Fibroblast of skin of back (primary cell): ENCODE measurements around the gene PPM1H.
"Not testable (repeated sequence)": the region's sequence is repeated elsewhere in the genome, so short reads cannot be mapped to it uniquely, and the experiment has no call there.

Experiments used
- DNase-seq: peaks from one replicate; pipeline ENCODE4 v3.0.0-alpha.2; 2013

PPM1H gene

DNA sequence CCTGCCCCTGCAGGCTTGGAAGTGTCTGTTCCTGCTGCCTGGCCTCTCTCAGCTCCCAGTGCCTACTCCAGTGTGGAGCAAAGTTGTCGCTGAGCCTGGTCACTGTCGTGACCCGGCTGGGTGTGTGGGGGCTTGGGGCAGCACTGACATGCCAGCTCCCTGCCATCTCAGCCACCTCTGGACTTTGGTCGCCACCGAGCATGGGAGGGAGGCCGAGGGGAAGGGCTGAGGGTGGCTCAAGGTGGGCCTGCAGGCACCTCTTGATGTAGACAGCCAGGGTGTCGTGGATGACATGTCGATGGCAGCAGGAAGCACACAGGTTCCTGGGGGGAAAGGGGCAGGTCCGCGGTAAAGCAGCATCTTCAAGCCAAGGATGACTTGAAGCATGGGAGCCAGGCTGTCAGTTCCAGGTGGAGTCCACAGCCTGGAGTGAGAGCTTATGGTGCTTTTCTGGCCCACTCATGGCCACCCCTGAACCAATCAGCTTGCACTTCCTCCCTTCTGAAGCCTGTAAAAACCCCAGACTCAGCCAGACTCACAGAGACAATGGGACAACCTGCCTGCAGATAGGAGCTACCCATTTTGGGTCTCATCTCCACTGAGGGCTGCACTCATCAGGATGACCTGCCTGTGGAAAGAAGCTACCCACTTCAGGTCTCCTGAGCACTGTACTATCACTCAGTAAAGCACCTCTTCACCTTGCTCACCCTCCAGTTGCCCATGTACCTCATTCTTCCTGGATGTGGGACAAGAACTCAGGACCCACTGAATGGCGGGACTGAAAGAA, 258.2 kb downstream of the PPM1H start:
- DNase-seq, result no peak

DNA sequence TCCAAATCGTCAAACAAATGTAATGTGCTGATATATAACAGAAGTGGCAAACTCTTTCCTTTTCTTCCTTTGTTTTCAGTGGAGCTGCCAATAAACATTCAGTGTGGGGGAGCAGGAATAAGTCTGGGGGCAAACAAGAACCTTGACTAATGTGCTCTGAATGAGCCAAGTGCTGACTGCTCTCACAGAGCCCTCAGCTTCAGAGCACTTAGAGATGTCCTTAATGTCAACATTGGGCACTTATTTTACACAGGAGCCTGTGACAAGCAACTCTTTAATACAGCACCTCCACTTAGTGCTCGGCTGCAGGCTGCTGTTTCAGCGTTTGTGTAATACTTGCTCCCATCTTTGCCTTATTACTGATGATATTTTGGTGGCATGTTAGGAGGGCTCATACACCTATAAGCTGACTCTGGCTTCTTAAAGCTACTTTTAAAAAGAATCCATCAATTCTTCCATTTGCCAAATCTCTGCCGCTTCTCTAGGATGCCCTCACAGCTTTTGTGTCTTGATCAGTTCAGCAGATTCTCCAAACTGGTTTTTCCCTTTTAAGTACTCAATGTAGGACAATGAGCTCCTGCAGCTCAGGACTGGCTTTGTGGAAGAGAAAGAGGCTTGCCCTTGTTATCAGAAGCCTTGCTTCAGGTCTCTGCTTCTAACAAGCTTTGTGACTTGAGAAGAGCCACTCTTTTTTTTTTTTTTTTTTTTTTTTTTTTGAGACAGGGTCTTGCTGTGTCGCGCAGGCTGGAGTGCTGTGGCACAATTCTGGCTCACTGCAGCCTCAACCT, 261.7 kb downstream of the PPM1H start:
- DNase-seq, result no peak

DNA sequence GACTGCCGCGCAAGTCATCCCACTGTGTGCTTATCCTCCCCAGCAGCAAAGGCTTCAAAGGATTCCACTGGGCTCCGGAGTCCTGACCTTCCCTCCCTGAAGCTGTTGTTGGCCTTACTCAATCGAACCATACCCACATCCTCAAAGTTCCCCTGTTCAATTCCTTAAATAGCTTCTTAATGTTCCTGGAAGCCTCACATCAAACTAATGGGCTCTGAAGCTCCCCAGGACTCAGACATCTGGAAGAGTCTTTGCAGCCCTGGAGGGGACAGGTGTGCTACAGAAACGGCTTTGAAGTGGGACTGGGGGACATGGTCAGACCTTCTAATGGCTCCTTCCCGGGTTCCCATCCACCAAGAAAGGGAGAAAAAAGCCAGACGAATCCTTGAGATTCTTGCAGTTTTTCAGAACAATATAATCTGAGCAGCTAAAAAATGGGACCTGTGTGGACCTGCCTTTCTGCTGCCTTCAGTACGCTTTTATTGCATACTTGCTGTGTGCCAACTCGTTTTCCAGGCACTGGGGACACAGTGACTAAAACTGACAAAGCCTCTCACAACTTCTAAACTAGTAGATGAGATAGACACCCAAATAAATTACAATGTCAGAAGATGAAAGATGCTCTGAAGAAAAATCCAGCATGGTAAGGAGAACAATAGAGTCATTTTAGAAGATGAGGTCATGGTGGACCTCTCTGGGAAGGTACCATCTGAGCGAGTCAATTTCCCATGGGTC, 263.8 kb downstream of the PPM1H start:
- peak; percentile 34 for DNase-seq

DNA sequence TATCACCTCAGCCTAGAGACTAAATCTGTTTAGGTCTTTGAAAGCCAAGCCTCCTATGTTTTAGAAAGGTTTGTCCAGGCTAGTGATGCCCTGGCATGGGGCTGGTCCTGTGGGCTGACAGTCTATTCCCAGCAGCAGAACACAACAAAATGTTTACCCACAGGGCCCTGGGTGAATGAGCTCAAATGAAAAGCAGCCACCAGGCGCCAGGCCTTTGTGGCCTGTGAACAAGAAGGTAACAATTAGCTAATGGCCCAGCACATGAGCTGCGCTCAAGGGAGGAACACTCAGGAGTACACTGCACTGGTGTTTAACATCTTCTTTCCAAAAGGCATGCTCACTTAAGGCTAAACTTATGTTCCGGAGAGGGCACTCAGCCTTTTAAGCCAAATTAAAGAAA, 266.2 kb downstream of the PPM1H start:
- no peak for DNase-seq

DNA sequence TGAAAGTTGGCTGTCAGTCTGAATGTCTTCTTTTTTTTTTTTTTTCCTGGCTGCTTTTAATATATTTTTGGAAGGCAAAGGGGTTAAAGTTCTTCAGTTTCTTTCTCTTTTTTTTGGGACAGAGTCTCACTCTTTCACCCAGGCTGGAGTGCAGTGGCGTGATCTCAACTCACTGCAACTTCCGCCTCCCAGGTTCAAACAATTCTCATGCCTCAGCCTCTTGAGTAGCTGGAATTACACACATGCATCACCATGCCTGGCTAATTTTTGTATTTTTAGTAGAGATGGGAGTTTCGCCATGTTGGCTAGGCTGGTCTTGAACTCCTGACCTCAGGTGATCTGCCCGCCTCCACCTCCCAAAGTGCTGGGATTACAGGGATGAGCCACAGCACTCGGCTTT, 270.0 kb downstream of the PPM1H start:
- not testable (repeated sequence) for DNase-seq

DNA sequence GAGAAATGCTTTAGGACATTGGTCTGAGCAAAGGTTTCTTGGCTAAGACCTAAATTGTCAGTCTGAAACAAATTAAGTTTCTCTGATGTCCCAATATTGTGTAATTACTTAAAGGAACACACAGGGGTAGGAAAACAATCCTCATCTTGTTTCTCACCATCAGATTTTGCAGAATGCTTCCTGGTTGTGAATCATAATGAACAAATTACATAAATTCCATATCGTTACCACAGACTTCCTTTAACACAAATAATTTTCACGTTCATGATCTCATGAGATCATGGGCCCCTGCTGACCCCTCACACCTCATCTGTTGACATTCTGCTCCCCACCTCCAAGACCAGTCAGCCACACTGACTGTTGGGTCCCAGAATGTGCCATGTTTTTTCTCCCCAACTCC, 274.2 kb downstream of the PPM1H start:
- peak; percentile 85 for DNase-seq

DNA sequence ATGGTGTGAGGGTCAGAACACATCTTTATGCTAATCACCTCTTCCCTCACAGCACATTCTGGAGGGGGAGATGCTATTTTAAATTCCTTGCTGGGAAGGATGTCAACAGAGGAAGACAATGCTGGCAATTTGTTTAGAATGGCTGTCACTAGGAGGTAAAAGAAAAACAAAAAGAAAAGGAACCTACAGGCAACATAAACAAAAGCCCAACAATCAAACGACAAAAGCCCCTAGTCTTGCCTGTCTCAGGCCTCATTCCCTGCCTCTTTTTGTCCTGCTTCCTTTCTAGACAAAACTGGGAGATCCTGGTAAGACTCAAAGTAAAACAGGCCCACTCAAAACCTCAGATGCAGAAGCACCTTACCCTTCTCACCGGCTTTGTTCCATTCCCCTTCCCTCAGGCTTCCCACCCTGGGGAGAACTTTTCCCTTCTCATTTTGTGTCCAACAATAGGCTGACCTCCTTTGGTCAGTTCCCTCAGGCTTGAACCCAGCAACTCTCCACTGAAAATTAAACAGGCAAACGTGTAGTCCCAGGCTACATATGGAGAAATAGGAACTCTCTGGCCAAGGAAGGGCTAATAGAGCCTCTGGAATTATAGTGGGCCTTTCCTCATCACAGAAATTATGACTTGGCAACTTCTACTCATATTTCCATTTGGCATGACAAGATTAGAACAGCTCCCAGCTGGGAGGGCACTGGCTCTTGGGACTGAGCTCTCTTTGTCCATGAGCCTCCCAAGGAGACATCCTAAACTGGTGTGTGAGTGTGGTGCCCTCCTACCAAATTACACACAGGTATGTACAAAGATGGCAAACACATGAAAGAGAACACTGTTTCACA, 275.3 kb downstream of the PPM1H start:
- DNase-seq, result no peak

DNA sequence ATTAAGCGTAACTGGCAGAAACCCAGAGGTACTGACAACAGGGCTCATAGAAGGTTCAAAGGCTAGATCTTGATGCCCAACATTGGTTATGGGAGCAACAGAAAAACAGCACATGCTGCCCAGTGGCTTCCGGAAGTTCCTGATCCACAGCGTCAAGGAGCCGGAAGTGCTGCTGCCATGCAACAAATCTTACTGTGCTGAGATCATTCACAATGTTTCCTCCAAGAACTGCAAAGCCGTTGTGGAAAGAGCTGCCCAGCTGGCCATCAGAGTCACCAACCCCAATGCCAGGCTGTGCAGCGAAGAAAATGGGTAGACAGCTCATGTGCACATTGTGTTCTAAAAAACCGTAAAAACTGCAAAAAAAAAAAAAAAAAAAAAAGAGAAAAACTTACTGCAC, 276.0 kb downstream of the PPM1H start:
- no peak for DNase-seq

DNA sequence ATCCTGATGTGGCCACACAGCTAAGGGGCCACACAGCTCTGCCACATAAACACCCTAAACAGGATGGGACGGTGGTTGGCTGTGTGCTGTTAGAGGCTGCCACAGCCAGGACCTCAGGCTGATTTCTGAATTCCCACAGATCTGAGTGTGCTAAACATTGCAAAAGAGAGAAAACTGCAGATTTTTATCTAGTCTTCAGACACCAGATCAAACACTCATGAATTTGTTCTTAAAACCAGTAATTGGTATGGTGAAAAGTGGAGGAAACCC, 277.7 kb downstream of the PPM1H start:
- DNase-seq, result no peak

DNA sequence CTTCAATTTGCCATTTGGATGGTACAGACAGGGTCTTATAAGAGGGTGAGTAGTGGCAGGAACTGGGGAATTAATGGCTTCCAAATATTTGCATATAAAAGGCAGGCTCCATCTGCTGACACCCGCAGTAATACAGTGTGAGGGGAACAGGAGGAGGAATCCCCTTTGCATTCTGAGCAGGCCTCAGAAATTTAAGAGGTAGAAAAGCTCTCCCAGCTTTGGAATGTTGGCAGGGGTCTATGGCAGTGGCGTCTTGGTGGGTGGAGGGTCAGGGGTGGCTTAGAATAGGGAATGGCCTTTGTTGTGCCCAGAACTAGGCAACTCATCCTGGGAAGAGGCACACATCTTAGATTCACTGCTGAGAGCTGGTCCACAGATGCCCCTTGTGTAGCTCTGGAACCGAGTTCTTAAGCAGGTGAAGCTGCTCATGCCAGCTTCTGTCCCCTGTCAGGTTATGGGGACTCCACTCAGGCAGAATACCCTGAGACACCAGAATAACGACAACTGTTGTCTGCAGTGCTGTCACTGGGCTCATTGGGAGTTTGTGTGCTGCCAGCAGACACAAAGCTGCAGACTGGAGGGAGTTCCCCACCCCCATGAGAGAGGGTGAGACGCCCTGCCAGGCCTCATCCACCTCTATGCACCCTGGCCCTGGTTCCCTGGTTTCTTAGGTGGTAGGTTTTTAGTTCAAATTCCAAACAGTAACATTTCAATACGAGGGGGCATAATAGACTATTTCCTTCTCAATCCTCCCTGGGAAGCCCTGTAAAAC, 278.2 kb downstream of the PPM1H start:
- no peak for DNase-seq

DNA sequence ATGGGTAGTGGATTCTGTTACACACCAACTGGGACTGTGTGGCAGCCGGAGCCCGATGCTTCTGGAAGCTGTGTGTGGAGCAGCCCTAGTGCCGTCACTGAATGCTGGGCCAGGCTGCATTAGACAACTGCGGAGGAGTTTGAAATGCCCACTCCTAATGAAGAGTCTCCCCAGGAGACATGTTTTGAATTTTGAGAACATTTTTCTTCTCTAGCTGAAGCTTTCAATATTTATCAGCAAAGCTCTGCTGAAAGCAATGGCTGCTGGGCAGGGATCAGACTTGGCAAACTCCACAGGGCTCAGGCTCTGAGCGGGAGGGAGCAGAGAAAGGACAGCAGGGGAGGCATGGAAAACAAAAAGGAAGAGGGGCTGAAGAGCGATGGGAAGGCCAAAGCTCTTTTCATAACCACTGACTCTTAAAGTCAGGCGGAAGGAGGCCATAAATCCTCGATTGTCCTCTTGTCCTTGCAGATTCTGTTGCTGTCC, 279.2 kb downstream of the PPM1H start:
- no peak for DNase-seq

DNA sequence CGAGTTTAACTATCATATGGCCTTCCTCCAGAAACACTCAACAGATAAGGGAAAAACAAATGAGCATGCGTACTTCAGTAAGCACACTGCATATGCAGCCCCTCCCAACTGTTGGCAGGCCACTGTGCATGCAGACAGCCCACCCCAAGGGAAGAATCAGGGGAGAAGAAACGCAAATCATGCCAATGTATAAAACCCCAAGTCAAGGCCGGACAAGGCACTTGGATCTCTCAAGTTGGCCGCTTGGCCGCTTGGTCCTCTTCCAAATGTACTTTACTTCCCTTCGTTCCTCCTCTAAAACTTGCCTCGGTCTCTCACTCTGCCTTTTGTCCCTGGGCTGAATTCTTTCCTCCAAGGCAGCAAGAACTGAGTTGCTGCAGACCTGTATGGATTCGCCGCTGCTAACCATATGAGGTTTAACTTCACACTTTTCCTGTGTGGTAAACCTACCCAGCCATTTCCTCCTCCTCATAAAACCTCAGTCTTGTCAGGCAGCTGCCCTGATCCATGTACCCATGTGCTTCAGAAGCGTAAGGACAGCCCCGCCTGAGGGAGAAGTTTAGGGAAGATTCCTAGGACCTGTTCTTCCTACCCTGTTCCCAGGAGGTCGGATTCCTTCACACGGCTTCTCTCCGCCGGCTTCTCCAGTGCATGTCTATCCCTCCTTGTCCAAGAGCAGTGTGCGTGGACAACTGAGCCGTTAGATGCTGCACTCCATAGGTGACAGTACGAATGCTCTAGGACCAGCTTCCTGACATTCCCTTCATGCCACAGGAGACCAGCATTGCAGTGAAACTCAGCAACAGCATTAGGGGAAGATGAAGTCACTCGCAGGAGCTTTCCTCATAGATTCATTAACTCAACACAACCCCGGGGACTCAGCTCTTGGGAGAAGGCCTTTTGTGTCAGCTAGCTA, 280.4 kb downstream of the PPM1H start:
- no peak for DNase-seq

DNA sequence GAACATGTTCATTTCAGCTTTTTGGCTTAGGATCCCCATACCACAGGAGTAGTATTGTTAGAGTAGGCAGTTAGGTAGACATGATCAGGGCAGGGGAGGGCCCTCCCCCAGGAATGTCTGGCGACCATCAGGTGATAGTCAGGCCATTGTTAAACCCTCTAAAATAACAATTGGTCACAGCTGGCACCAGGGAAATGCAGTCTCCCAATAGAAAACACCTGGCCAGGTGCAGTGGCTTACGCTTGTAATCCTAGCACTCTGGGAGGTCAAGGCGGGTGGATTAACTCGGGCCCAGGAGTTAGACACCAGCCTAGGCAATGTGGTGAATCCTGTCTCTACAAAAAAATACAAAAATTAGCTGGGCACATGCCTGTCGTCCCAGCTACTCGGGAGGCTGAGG, 281.2 kb downstream of the PPM1H start:
- DNase-seq, result no peak

DNA sequence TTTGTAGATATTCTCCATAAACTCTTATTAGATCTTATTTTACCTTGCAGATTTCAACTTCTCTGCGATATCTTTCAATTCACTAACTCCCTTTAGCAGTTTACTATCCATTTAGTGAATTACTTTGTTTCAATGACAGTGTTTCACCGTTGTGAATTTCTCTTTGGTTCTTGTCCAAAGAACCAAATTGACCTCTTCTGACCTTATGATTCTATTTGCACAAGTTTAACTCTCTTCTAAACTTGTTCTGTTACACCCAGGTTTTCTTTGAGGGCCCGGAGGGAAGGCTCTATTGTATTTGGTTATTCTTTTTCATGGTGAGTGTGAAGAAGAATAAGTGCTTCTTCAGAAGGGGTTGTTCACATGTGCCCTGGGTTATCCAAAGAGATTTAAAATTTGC, 281.6 kb downstream of the PPM1H start:
- no peak for DNase-seq

DNA sequence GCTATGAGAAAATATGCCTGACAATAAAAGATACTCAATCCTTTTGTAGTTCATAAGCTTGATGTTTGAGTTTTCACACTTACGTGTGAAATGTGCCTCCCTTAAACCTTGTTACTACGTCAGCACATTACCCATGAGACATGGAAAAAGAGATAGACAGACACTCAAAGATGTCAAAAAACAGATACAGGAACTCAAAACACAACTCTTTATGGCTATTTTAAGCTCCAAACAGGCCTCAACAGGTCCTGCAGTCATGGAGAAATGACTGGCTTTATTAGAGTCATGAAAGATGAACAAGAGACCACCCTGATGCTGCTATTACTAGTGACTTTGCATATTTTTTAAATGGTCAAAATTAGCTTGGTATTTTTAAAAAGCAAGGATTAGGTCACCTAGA, 283.8 kb downstream of the PPM1H start:
- no peak for DNase-seq

DNA sequence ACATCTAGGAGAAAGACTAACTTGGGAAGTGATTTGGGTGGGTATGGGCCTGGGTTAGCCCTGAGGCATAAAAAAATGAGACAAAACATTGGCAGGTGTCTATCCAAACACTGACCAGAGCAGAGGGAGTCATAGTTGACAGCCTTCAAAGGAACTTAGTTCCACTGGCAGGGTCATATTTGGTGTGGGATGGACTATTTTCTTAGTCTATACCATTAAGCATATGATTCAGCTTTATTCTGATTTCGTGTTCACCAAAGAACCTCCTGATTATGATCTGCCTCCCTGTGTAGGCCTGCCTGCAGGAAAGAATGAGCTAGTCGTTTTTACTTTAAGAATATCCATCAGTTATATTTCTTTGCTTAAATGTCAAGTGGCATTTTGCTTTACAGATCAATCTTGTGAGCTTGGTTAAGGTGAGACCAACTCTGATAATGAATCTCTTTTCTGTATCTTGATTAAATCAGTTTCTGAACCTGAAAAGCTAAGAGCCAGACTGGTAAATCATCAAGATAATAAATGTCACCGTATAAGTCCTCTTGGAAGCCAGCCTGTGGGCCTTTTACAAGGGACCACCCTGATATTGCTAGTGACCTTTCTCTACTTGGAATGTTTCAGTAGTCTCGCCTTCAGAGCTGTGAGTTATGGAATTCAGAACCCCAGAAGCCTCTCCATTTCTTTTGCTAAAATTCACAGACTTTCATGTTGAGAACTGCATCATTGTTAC, 285.4 kb downstream of the PPM1H start:
- no peak for DNase-seq

DNA sequence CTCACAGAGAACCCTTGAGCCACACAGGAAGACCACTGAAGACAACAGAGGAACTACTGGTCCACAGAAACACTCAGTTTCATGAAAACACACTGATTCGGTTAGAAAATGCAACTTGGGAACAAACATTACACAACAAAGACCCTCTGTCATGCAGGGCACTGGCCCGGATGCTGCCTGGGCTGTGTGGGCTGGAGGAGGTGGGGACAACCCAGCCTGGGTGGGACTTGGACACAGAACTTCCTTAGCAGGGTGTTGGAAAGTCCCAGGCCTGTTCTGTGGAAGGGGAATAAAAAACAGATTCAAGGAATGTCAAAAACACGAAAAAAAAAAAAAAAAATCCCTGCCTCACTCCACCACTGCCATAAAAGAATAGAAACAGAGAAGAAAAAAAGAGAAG, 287.4 kb downstream of the PPM1H start:
- DNase-seq, result no peak

DNA sequence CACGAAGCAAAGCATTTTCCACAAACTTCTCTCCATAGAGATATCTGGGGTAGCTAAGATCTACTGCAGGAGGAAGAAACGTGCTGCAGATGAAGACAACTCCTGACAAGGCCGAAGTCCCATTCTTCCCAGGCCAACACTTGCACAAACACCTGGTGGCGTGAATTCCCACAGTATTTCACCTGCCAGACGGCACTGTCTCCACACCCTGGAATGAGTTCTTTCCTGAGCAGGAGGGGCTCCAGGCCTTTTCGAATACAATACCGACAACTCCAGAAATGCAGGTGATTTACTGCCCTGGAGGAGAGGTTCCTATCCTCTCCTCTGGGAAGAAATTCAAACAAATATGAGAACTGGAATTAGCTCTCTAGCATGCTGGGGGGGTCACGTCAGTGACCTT, 288.4 kb downstream of the PPM1H start:
- DNase-seq, result no peak

DNA sequence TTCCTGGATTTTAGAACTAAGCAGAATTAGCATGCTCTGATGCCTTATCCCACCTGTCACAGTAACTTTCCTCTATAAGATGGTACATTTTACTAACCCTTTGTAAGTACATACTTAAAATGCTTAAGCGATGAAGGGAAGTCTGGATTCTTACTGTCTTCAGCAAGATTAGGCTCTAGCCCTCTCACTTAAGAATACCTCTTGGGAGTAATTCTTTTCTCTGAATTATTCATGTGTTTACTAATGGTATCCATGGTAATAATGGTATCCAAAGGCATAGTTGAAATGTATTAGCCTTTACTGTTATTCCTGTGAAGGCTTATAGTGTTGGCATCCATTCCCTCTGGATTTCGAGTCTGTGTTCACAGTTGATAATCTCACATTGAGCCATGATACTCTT, 291.5 kb downstream of the PPM1H start:
- DNase-seq, result peak; percentile 77

DNA sequence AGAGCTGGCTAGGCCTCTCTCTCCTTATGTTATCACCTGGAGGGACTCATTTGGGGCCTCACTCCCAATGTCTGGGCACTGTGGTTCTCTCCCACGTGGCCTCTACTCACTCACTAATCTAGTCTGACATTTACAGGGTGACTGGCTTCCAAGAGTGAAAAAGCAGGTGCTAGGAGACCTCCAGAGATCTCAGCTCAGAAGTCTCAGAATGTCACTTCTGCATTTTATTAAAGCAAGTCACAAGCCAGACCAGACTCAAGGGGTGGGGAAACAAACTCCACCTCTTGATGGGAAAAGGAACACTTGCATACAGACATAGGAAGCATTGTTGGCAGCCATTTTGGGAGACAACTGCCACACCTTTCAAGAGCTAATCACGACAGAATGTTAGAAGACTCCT, 292.5 kb downstream of the PPM1H start:
- DNase-seq, result no peak
